MM.1S (cell line): Measurements from ENCODE around the gene PFN2.

ENCODE experiments used
- EZH2 ChIP-seq: fragments of 300-600 bp; sonication (generic); optimal IDR thresholded peaks from 2 replicates; pipeline ENCODE3; 2017; ENCODE audit warnings: low read depth, mild to moderate bottlenecking, antibody characterized with exemption, low read length, mixed read lengths
- TF ChIP-seq, protein P1 (sequence below): fragments of 300-600 bp; sonication (generic); IDR thresholded peaks from 2 replicates; pipeline ENCODE4 v1.5.1; 2016; ENCODE audit warnings: antibody characterized with exemption, low read length, mixed read lengths

DNA sequence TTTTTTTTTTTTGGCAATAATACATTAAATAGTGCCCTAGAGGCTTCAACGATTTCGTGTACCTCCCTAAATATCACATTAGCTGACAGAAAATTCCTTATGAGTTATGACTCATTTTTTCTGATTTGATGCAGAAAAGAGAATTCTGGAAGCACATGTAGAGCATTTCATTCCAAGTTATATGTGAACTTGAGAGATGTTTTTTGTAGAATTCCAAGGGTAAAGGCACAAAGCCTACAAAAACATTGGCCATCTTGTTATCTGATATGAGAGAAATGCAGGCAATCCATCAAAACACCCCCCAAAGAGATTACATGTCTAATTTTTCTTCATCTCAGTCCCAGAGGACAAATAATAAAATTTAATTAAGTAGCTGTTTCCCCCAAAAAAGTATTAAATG lies 6.7 kb upstream of the PFN2 start:
- TF ChIP-seq EZH2 = no peak
- TF ChIP-seq, protein P1, sequence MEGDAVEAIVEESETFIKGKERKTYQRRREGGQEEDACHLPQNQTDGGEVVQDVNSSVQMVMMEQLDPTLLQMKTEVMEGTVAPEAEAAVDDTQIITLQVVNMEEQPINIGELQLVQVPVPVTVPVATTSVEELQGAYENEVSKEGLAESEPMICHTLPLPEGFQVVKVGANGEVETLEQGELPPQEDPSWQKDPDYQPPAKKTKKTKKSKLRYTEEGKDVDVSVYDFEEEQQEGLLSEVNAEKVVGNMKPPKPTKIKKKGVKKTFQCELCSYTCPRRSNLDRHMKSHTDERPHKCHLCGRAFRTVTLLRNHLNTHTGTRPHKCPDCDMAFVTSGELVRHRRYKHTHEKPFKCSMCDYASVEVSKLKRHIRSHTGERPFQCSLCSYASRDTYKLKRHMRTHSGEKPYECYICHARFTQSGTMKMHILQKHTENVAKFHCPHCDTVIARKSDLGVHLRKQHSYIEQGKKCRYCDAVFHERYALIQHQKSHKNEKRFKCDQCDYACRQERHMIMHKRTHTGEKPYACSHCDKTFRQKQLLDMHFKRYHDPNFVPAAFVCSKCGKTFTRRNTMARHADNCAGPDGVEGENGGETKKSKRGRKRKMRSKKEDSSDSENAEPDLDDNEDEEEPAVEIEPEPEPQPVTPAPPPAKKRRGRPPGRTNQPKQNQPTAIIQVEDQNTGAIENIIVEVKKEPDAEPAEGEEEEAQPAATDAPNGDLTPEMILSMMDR = no peak
